Measurements from ENCODE around the gene USP47. TPM values are rescaled to one million over a fixed set of nuclear protein-coding genes. Genes with fewer than 3 reads are reported as not detected.

USP47 gene
- total RNA-seq, 1 donor from 2014 or later, result 63.5 TPM

DNA sequence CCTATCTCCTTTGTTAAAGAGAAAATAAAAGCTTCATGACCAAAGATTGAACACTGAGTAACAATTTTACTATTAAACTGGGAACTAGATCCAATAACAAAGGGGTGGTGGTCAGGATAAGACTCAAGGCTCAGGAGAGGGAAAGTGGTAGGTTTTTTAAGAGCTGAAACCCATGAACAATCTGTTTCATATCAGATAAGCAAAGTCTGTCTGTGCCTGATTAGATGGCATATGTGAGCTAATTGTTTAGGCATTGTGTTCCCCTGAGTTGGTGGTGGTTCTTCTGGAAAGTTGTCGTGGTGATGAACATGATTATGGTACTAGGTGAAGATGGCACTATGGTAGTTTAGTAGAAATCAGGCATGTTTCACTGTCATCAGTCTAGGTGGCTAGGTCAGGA lies 24.4 kb downstream of the USP47 start:
- peak; percentile 20 for DNase-seq

DNA sequence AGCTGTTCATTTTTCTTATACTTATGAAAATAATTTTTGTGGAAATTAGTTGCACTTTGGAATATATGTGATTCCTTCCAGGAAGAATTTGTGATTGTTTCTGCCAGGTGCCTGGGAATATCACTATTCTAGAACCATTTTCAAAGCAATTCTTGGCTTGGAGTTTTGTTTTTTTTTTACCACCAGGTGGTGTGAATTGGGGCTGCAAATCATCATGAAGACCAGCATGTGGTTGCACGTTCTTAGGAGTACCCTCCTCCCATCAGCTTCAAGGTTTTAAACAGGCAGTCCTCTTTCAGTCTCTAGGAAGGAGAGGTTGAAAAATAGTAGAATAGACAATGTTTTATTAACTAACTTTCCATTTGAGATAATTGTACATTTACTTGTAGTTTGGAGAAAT lies 25.9 kb downstream of the USP47 start:
- no peak for DNase-seq

DNA sequence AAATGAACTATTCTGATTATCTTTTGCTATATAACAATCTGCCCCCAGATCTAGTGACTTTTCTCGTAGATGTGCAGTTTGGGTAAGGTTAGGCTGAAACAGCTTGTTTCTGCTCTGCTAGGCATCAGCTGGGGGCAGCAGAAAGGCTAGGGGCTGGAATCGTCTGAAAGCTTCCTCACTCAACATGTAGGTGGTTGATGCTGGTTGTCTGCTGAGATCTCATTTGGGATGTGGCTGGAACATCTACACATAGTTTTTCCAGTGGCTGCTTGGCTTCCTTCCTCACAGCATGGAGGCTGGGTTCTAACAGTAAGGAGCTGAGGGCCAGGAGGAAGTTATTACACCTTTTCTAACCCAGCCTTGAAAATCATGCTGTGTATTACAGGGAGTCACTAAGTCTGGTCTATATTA lies 30.2 kb downstream of the USP47 start:
- no peak for DNase-seq

DNA sequence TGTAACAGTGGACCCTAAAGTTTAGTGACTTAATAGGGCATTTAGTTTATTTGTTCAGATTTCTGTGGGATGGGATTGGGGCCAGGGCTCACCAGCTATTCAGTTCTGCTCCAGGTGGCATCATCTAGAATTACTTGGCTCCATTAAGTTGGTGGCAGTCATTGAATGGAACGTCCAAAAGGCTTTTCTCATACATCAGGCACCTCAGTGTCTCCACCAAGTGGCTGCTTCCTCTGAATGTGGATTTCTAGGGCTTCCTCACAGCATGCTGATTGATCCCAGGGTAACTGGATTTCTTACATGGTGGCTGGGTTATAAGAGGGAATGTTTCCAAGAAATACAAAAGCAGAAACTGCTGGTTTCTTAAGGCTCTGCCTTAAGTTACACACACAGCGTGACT lies 34.7 kb downstream of the USP47 start:
- peak; percentile 18 for DNase-seq

DNA sequence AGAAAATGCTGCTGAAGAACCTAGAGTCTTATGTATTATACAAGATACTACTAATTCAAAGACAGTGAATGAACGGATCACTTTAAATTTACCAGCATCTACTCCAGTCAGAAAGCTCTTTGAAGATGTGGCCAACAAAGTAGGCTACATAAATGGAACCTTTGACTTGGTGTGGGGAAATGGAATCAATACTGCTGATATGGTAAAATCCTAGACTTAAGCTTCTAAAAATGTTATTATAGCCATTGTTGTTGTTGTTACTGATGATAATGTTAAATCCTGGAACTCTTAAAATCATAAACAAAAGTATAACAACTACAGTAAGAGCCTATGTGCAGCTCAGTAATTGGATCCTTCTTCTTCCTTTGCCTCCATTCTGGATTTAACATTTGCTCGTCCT lies 38.4 kb downstream of the USP47 start:
- DNase-seq, result no peak

DNA sequence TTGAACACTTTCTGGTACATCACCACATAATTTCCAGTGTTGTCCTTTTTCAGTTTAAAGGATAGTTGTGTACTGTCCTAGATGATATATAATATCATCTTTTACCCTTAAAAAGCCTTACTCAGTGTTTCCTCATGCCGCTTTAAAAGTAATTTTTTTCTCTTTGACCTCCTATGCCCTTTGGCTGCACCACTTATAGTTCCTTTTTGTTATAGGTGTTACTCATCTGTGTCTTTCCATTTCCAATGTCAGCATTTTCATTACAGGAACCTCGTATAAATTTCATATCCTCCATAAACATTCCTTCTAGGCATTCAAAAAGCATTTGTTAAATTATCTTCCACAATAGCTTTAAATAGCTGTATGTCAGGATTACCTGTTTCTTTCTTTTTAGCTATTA lies 40.8 kb downstream of the USP47 start:
- peak; percentile 44 for DNase-seq

DNA sequence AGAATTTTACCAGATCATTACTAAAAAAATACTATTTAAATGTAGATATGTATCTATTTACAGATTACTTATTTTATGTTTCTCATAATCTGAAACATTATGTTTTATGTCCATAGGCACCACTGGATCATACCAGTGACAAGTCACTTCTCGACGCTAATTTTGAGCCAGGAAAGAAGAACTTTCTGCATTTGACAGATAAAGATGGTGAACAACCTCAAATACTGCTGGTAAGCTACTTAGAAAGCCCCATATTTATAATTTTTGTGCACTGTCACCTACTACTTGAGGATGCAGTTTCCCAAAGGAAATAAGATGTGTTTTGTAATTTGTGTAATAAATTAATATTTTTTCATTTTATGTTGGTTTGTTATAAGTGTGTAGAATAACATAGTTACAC lies 42.6 kb downstream of the USP47 start:
- DNase-seq, result no peak

DNA sequence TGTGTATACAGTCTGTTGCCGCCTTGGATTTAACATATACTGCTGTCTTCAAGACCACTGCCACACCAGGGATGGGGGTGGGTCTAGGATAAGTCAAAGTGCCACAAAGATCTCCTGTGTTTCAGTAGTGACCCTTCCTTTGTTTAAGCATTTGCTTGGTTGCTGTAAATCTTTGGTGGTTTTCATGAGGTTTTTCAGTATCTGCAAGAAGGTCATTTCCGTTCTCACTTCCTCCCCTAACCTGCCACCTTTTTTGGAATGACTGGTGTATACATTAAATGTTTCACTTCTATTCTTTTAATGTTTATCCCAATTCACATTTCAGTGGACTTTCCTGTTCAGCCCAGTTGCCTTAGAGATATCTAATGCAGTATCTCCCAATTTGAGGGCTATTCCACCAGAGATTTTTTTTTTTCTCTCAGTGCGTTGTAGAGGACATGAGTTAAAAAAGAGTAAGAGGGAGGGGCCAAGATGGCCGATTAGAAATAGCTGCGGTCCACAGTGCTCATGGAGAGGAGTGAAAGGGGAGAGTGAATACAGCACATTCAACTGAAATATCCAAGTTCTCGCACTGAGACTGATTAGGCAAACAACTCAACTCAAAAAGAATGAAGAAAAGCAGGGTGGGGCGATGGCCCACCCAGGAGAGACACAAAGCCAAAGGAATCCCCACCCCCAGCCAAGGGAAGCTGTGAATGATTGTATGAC lies 43.2 kb downstream of the USP47 start:
- DNase-seq, result no peak

DNA sequence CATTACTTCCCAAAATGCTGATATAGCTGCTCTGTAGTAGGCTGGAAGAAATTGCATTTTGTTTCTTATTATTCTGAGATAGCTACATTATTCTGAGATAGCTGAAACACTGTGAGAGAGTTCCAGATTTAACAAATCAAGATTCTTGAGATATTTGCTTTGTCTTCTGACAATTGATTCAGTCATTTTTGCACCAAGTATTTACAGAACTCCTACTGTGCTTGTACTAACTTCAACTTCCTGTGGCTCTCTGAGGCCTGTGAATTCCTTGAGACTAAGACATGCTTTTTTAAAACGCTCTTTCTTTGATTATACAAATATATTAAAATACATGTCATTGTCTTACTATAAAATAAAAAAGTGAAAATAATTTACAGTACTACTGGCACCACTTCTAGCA lies 52.7 kb downstream of the USP47 start:
- no peak for DNase-seq

DNA sequence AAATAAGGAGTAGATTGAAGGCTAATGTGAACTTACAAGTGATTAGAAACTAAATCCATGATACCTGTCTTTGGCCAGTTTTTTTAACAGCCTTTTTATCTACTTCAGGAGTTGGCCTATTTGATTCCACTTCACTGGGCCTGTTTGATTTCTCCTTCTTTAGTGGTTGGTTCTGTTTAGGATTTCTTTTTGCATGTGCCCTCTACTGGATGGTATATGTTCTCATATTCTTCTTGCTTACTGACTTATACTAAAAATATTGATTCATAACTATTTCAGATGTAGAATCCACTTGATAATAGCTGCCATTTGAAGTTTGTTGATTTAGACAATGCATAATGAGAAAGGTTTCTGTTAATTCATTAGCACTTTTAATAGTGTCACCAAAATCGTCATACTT lies 53.9 kb downstream of the USP47 start:
- no peak for DNase-seq

DNA sequence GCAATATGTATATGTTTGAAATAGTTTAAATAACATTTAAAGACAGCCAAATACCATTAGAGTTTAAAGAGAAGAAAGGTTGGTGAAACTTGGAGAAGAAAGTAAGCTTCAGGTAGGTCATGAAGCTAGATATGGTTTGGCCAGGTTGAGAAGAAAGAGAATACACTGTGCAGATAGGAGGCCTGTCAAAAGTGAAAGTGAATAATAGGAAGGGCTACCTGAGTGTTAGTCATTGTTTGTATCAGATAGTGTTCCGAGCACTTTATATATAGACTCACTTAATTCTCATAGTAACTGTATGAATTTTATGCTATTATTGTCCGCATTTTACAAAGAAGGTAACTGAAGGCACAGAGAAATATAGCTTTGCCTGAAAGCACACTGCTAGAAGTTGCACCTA lies 56.9 kb downstream of the USP47 start:
- no peak for DNase-seq

DNA sequence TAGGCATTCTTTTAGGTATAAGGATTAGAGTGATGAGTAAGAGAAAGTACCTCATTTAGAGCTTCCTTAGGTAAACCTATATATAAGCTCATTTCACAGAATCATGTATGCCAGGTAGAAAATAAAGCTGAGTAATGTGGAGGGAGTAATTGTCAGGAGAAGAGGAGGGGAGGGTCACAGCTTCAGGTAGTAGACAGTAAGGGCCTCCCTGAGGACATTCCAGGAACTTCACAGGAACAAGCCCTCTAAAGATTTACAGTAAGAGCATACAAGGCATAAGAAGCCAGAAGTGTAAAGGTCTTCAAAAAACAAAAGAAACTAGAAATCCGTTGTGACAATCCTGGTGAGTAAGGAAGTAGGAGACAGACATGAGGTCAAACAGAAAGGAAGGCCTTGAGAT lies 57.6 kb downstream of the USP47 start:
- DNase-seq, result no peak

DNA sequence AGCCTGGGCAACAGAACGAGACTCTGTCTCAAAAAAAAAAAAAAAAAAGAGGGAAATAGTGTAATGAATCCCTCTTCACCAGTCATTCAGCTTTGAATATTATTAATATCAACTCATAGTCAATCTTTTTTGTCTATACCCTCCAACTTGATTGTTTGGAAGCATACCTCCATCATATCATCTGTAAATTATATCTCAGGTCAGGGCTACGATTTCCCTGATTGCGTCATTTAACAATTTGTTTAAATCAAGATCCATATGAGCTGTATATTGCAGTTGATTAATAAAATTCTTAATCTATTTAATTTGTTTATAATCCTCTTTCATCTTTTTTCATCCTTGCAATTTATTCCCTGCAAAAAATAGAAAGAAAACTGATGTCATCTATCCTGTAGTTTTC lies 60.2 kb downstream of the USP47 start:
- DNase-seq, result no peak

DNA sequence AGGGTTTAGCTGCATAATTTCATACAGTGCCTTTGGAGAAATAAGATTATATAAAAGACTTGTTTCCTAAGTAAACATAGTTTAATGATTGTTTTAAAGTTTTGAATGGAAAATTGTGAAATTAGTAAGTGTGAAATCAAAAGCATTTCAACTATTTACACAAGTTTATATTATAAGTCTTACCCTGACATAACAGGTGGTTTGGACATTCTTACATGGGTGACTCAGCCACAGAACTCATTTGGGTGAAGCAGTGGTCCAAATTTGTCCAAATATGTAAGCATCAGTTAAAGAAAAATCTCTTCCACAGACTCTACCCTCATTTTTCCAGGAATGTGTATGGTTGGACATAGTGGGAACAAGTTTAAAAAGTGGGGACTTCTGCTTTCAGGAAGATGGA lies 68.0 kb downstream of the USP47 start:
- no peak for DNase-seq

DNA sequence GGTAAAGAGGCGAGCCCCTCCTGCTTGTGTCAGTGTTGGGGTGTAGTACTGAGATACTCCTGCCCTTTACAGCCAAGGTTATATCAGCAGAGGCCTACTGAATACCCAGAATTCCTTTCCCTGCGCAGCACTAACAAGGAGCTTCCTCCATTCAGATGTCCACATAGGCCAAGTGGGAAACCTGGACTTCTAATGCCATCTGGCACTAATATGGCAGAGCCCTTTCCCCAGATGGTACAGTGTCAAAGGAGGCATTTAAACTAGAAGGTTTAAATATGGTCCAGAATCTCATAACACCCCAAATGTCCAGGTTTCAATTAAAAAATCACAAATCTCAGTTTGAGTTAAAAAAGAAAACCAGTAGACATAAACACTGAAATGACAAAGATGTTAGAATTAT lies 68.8 kb downstream of the USP47 start:
- no peak for DNase-seq

DNA sequence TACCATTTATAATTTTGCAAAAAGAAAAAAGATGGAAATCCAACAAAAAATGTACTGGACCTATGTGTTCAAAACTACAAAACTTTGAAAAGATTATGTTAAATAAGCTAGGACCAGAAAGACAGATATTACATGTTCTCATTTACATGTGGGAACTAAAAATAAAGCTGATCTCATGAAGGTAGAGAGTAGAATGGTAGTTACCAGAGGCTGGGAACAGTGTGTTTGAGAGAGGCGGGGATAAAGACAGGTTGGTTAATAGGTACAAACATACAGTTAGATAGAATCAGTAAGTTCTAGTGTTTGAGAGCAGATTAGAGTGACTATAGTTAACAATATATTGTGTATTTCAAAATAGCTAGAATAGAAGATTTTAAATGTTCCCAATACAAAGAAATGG lies 71.6 kb downstream of the USP47 start:
- DNase-seq, result no peak

DNA sequence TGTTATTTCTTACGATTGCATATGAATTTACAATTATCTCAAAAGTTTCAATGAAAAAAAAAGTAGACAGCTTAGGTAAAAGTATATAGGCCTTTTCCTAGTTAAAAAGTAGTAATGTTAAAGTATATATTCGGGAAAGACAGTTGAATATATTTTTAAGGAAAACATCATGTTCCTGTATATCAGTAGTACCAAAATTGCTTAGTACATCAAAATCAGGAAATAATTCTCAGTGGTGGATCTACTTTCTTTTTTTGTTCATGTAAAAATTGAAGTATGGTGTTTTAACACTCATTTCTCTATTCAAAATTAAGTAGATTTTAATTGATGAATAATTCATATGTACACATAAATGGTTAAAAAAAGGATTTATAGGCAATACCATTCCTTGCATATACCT lies 73.9 kb downstream of the USP47 start:
- DNase-seq, result no peak

DNA sequence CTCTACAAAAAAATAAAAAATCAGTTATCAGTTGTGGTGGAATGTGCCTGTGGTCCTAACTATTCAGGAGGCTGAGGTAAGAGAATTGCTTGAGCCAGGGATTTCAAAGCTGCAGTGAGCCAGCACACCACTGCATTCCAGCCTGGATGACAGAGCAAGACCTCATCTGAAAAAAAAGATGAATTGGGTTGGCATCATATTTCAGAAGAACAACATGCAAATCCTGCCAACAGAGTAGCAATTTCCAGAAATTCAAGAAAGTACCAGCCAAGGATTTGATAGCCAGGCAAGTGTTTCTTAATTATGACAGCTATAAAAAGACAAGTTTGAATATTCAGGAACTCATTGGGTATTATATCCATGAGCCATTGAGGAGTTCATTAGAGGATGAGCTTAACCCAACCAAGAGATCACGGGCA lies 75.2 kb downstream of the USP47 start:
- no peak for DNase-seq

DNA sequence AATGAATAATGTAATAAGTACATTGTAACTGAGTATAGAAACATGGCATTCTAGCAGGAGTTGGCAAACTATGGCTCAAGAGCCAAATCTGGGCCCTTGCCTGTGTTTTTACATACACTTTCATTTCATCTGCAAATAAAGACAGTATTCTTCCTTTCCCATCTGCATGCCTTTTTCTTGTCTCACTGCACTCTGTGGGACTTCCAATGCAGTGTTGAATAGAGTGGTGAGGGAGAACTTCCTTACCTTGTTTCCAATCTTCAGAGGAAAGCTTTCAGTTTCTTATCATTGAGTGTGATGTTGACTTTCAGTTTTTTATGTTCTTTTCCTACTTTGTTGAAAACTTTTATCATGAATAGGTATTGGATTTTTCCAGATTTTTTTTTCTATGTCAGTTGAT lies 82.1 kb downstream of the USP47 start:
- DNase-seq, result no peak

DNA sequence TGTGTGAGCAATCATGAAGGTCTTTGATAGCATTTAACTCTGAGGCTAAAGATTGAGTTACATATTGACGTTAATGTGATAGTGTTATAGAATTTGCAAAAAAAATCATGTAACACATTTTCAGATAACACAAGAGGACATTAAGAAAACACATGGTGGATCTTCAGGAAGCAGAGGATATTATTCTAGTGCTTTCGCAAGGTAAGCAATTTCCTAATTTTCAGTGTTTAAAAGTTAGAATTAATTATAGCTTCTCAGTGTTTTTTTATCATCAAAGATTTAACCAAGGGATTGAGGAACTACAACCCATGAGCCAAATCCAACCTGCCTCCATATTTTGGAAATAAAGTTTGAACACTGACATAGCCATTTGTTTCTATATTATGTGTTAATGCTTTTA lies 88.1 kb downstream of the USP47 start:
- DNase-seq, result no peak

DNA sequence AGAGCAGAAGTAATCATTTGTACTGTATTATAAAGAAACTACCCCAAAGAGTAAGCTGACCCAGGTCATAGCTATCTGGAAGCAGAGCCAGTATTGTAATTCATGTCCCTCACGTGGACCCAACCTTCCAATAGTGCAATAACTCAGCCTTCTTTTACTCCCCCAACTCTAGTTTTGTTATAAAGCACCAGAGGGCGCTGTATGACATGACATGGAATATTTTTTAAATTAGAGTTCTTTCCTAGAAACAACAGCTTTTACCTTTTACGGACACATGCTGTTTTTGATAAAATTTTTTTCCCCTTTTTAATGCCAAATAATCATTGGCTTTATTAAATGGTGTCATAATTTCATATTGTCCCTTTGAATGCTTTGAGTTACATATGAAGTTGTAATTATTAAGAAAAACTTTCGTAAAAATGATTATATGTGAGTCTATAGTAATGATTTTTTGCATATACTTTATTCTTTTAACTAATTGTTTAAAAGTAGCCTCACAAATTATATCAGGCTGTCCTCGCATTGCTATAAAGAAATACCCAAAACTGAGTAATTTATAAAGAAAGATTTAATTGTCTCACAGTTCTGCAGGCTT lies 89.8 kb downstream of the USP47 start:
- DNase-seq, result peak; percentile 85

DNA sequence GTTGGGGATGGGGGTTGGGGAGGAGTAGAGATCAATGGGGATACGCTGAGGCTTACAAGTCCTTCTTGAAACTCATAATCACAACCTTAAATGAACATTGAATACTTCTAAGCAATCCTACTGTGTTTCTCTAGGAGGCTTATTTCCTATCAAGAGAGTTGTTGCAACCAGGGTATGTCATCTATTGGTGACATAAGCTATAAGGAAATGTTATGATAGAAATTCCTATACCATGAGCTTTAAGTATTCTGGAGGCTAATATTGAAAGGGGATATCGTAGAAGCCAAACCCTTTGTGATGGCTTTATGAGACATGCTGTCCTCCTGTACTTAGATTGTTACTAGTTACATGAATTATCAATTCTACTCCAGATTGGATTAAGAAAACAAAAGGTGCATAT lies 93.8 kb downstream of the USP47 start:
- no peak for DNase-seq

DNA sequence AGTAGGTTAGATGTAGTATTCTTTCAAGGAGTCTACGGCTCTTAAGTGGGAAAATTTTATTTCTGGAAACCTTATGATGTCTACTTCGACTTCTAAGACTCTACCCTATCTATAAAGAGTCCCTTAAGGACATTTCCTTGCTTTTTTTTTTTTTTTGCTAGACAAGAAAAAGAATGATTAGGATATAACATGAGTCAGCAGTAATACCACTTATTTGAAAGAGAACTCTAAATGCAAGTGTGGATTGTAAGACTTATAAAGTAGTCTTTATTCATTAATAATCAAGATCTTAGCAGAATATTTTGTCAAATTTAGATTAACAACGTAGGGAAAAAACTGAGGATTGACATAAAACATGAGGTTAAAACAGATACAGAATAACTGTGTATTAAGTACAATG lies 95.7 kb downstream of the USP47 start:
- no peak for DNase-seq

DNA sequence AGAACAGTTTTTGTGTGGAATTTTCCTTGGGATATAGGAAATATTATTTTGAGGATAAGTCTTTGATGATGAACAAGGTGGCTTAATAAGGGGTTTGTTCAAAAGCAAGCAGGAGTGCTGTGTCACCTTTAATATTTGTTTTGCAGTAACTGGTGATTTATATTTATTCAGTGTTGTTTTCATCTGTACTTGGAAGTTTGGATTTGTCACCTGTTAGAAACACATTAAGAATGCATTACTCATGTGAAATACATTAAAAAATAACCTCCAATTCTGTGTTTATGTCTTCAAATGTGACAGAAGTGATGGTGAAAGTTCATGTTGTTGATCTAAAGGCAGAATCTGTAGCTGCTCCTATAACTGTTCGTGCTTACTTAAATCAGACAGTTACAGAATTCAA lies 96.2 kb downstream of the USP47 start:
- DNase-seq, result no peak

DNA sequence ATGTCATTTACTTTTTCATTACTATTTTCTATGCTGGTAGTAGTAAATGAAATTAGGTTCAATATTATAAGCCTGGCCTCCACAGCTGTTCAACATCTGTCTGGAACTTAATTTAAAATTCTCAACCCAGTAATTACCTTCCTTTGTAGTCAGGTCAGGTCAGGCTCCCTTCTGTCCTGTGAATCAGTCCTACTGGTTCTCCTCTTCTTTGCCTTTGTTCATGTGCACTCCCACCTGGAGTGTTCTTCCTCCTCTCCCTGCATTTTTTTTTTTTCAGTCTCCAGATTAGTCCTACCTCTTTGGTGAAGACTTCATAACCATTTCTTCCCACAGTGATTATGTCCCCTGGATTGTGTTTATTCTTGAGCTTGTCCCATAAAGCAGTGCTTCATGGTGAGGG lies 98.8 kb downstream of the USP47 start:
- no peak for DNase-seq
